Fibroblast of the aortic adventitia (primary cell): Measurements from ENCODE around the gene UBXN6. TPM values are rescaled to one million over a fixed set of nuclear protein-coding genes. Genes with fewer than 3 reads are reported as not detected.

Experiments
- DNase-seq: peaks from one replicate; pipeline ENCODE4 v3.0.0-alpha.2; 2010; ENCODE audit warnings: low read depth
- H3K4me3 ChIP-seq: 2 replicates; pipeline ENCODE4 v1.5.1; 2011; ENCODE audit warnings: low read depth, mild to moderate bottlenecking, control low read depth, low read length, moderate library complexity
- total RNA-seq: library from RNA; depleted of rRNA; stranded (reverse); fragments of >200 nt; gene quantifications from 2 replicates; pipeline ENCODE4 v1.2.3, GENCODE V29; 2012; ENCODE audit warnings: low replicate concordance
- TF ChIP-seq, protein P1 (sequence below): IDR thresholded peaks from 2 replicates; pipeline ENCODE4 v1.5.1; 2011; ENCODE audit warnings: mild to moderate bottlenecking, low read length, control low read depth, inconsistent platforms; ENCODE audit not compliant: insufficient read depth

Gene UBXN6
- total RNA-seq, 1 donor, result 87.9 TPM

- no peak overlapping the region for H3K4me3 ChIP-seq
- TF ChIP-seq, protein P1, sequence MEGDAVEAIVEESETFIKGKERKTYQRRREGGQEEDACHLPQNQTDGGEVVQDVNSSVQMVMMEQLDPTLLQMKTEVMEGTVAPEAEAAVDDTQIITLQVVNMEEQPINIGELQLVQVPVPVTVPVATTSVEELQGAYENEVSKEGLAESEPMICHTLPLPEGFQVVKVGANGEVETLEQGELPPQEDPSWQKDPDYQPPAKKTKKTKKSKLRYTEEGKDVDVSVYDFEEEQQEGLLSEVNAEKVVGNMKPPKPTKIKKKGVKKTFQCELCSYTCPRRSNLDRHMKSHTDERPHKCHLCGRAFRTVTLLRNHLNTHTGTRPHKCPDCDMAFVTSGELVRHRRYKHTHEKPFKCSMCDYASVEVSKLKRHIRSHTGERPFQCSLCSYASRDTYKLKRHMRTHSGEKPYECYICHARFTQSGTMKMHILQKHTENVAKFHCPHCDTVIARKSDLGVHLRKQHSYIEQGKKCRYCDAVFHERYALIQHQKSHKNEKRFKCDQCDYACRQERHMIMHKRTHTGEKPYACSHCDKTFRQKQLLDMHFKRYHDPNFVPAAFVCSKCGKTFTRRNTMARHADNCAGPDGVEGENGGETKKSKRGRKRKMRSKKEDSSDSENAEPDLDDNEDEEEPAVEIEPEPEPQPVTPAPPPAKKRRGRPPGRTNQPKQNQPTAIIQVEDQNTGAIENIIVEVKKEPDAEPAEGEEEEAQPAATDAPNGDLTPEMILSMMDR, result no peak
- DNase-seq, result no peak
Observed at GRCh38 chr19:4493104-4493928, 35.7 kb upstream of the UBXN6 start.

GRCh38 chr19:4492337-4493103, 34.9 kb upstream of the UBXN6 start:
- no peak overlapping the region for H3K4me3 ChIP-seq
- DNase-seq, result no peak
- TF ChIP-seq, protein P1, result no peak

GRCh38 chr19:4491446-4491845, 33.9 kb upstream of the UBXN6 start:
- DNase-seq, result no peak
- TF ChIP-seq, protein P1, result no peak
- H3K4me3 ChIP-seq, result no peak overlapping the region

- TF ChIP-seq, protein P1, result no peak
- no peak overlapping the region for H3K4me3 ChIP-seq
- DNase-seq, result no peak
Observed at GRCh38 chr19:4488496-4488895, 30.9 kb upstream of the UBXN6 start.

- no peak overlapping the region for H3K4me3 ChIP-seq
- DNase-seq, result no peak
- TF ChIP-seq, protein P1, result no peak
Observed at GRCh38 chr19:4487572-4487971, 30.0 kb upstream of the UBXN6 start.

GRCh38 chr19:4483385-4483784, 25.8 kb upstream of the UBXN6 start:
- no peak for DNase-seq
- TF ChIP-seq, protein P1, result no peak
- no peak overlapping the region for H3K4me3 ChIP-seq
